AG04450 (cell line): ENCODE results near the gene ARHGAP45. TPM values are rescaled to one million over a fixed set of nuclear protein-coding genes. Genes with fewer than 3 reads are reported as not detected.

ENCODE experiments used
- CTCF ChIA-PET: fragments of 300-600, 350-600 bp; formaldehyde crosslinking; extraction: SDS; loops from one replicate; lab custom pipeline; 2022; ENCODE audit warnings: antibody characterized with exemption, inconsistent platforms; lab: Charles Lee
- POLR2A ChIA-PET: fragments of 350-600 bp; formaldehyde crosslinking; extraction: SDS; loops from one replicate; lab custom pipeline; 2021; ENCODE audit warnings: antibody characterized with exemption, inconsistent platforms; lab: Yijun Ruan, JAX
- DNase-seq: peaks from one replicate; pipeline ENCODE4 v3.0.0-alpha.2; 2011; ENCODE audit warnings: low read depth, low spot score
- H3K27ac ChIP-seq: one replicate; pipeline ENCODE4 v1.5.1; 2012; ENCODE audit warnings: low read depth, low read length, control low read depth
- H3K27me3 ChIP-seq: one replicate; pipeline ENCODE4 v1.6.0; 2012; ENCODE audit warnings: low read length; ENCODE audit not compliant: control insufficient read depth, insufficient read depth
- H3K4me3 ChIP-seq: 2 replicates; pipeline ENCODE4 v1.5.1; 2011; ENCODE audit warnings: mild to moderate bottlenecking, low read depth, low read length, control low read depth
- H3K9me3 ChIP-seq: 2 replicates; pipeline ENCODE4 v1.5.1; 2012; ENCODE audit warnings: low read length; ENCODE audit not compliant: control insufficient read depth, insufficient read depth
- CTCF ChIP-seq: IDR thresholded peaks from 2 replicates; pipeline ENCODE4 v1.5.1; 2011; ENCODE audit warnings: low read depth, low read length, control low read depth, inconsistent platforms
- polyA plus RNA-seq: library from polyadenylated mRNA; depleted of rRNA; stranded (reverse); fragments of >200 nt; gene quantifications from 2 replicates; pipeline ENCODE4 v1.2.3, GENCODE V29; 2011

The ARHGAP45 gene
- polyA plus RNA-seq, 1 experiment, result 0.36 TPM

GRCh38 chr19:1105008-1105872 lies 38.3 kb downstream of the ARHGAP45 start:
- CTCF ChIA-PET, result interaction anchor here (0.7 kb wide), 1 partner anchor 319 kb away, joined by 5 read pairs; no protein-coding TSS in a partner anchor
- Histone ChIP-seq H3K4me3 (peak overlapping the region; percentile 82), H3K27me3 (no peaks in the 10 kb centered on the region), H3K9me3 (peaks cover 18% of the 10 kb centered on the region; the same call in 1 of the 2 replicates), H3K27ac (peak overlapping the region; percentile 82)
- DNase-seq, result no peak
- POLR2A ChIA-PET, result interaction anchor here (0.6 to 4.4 kb wide), 6 partner anchors 8 to 131 kb away, joined by 3 to 22 read pairs (median 7); partner anchors contain the start of genes ABCA7 and CNN2
- TF ChIP-seq CTCF, result no peak

GRCh38 chr19:1105873-1106840 lies 39.2 kb downstream of the ARHGAP45 start:
- H3K4me3 ChIP-seq, result peak overlapping the region; percentile 82
- CTCF ChIA-PET, result interaction anchor here (0.7 kb wide), 1 partner anchor 318 kb away, joined by 5 read pairs; no protein-coding TSS in a partner anchor
- H3K9me3 ChIP-seq, result peaks cover 19% of the 10 kb centered on the region; the same call in 1 of the 2 replicates
- no peaks in the 10 kb centered on the region for H3K27me3 ChIP-seq
- peak overlapping the region; percentile 31 for H3K27ac ChIP-seq
- no peak for TF ChIP-seq CTCF
- DNase-seq, result no peak
- POLR2A ChIA-PET, result interaction anchor here (0.6 kb wide), 1 partner anchor 84 kb away, joined by 3 read pairs; no protein-coding TSS in a partner anchor

DNA sequence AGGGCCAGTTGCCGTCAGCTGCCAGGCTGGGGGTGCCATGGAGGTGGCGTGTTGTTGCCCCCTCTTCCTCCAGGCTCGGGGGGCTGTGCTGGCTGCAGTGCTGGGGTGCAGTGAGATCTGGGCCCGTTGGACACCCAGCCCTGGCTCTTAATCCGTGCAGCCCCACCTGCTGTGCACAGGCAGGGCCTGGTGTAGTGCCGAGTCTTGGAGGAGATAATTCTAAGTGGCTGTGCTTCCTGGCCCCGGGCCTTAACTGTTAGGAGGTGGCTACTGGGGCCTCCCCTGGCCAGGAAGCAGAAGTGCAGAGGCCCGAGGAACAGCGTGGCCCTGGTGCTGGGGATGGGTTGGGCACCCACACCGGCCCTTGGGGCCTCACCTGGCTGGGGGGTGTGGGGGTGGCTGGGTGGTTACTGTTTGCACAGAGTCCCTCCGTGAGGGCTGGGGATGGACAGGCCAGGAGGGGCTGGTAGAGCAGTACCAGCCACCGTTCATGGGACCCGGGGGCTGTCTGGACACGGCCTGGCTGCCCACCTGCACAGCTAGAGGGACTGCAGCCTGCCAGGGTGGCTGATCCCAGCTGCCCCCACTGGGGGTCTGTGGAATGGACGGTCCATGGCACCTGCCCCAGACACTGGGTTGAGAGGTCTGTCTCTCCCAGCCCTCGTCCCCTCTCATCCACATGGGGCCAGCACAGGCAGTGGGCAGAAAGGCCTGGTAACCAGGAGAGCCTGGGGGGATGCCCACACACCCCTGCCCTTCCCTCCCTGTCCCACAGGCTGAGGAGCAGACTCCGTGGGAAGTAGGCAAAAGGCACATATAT lies 40.1 kb downstream of the ARHGAP45 start:
- Histone ChIP-seq H3K27me3 (no peaks in the 10 kb centered on the region), H3K4me3 (no peak overlapping the region), H3K9me3 (peaks cover 19% of the 10 kb centered on the region; the same call in 1 of the 2 replicates), H3K27ac (peak overlapping the region; percentile 31)
- ChIA-PET POLR2A (interaction anchor here (0.7 kb wide), 1 partner anchor 34 kb away, joined by 3 read pairs; no protein-coding TSS in a partner anchor), CTCF (no interaction called here)
- TF ChIP-seq CTCF, result peak; percentile 16
- no peak for DNase-seq

GRCh38 chr19:1107661-1108261 lies 40.8 kb downstream of the ARHGAP45 start:
- DNase-seq, result no peak
- ChIA-PET CTCF (no interaction called here), POLR2A (interaction anchor here (0.7 kb wide), 1 partner anchor 35 kb away, joined by 3 read pairs; no protein-coding TSS in a partner anchor)
- no peak overlapping the region for H3K4me3 ChIP-seq
- peak overlapping the region; percentile 21 for H3K27ac ChIP-seq
- no peaks in the 10 kb centered on the region for H3K27me3 ChIP-seq
- TF ChIP-seq CTCF, result no peak
- H3K9me3 ChIP-seq, result peaks cover 19% of the 10 kb centered on the region; the same call in 1 of the 2 replicates
